ENCODE measurements around the gene ARMH4.

DNA sequence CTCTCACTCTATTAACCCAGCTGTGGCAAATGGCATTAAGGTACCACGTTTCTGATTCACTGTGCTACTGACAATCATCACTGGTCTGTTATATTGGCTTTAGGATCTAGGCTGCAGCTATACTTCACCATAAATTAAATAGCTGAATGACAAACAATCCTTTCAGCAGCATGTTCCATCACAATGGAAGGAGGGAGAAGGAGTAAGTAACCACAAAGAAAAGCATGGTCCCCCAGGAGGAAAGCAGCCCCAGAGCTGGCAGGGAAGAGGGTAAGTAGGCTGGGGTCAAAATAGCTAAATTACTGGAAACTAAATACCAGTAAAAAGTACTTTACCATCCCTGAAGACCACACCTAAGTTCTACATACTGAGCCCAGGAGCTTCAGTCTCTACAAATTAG, 2.8 kb downstream of the ARMH4 start:
- TF ChIP-seq, protein P1, sequence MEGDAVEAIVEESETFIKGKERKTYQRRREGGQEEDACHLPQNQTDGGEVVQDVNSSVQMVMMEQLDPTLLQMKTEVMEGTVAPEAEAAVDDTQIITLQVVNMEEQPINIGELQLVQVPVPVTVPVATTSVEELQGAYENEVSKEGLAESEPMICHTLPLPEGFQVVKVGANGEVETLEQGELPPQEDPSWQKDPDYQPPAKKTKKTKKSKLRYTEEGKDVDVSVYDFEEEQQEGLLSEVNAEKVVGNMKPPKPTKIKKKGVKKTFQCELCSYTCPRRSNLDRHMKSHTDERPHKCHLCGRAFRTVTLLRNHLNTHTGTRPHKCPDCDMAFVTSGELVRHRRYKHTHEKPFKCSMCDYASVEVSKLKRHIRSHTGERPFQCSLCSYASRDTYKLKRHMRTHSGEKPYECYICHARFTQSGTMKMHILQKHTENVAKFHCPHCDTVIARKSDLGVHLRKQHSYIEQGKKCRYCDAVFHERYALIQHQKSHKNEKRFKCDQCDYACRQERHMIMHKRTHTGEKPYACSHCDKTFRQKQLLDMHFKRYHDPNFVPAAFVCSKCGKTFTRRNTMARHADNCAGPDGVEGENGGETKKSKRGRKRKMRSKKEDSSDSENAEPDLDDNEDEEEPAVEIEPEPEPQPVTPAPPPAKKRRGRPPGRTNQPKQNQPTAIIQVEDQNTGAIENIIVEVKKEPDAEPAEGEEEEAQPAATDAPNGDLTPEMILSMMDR (IDR thresholded peaks at IDR 0.05) = no peak
- no peak for TF ChIP-seq POLR2AphosphoS5 (IDR thresholded peaks at IDR 0.05)

All from stomach (tissue), 4 donors.